ENCODE measurements around the gene REEP6. TPM values are rescaled to one million over a fixed set of nuclear protein-coding genes. Genes with fewer than 3 reads are reported as not detected.

The REEP6 gene
- total and polyA plus RNA-seq, 12 donors: 16.5 to 205 (median 115) TPM

DNA sequence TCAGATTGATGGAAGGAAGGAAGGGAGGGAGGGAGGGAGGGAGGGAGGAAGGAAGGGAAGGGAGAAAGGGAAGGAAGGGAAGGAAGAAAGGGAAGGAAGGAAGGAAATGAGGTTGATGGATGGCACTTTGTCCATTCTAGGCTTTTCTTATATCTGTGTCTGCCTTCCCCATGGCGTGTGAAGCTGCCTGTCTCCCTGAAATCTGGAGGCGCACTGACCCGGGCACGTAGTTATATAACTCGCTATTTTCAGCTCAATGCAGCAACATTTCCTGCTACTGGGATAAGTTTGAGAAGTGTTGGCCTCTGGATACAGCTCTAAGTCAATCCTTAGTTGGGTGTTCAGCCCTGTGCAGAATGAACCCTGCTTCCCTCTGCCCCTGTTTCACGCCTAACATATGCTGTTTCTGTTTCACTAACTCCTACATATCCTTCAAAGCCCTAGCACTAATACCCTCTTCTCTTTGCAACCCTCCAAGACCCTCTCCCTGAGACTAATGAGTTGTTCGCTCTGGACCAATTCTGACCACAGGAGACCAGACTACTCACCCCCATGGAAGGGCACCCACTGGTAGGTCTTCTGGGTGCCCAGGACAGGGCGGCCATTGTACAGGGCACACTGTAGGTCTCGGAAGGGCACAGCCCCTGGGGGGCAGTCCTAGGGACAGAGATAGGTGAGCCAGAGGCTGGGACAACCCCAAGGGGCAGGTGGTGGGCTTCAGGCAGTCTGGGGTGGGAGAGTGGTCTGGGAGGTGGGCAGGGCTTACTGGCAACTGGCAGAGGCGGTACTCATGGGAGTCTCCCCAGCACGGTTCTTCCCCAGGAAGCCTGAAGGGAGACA lies 18.8 kb downstream of the REEP6 start:
- peak overlapping the region in 1 of 5 donors; percentile 61 for H3K27ac ChIP-seq
- H3K9me3 ChIP-seq (replicated peaks in 1 of 3): no peaks in the 10 kb centered on the region
- WGBS, 4 donors: 46 to 65% (median 61%) methylated on average over 9 to 11 of the region's 11 CpGs
- H3K27me3 ChIP-seq: peaks cover 14% of the 10 kb centered on the region
- peaks cover 7 to 8% of the 10 kb centered on the region in 2 donors for H3K4me1 ChIP-seq (replicated peaks in 1 of 2)
- H3K36me3 ChIP-seq (replicated peaks in 1 of 2): no peaks in the 10 kb centered on the region
- no peak for DNase-seq
- TF ChIP-seq, protein P1, sequence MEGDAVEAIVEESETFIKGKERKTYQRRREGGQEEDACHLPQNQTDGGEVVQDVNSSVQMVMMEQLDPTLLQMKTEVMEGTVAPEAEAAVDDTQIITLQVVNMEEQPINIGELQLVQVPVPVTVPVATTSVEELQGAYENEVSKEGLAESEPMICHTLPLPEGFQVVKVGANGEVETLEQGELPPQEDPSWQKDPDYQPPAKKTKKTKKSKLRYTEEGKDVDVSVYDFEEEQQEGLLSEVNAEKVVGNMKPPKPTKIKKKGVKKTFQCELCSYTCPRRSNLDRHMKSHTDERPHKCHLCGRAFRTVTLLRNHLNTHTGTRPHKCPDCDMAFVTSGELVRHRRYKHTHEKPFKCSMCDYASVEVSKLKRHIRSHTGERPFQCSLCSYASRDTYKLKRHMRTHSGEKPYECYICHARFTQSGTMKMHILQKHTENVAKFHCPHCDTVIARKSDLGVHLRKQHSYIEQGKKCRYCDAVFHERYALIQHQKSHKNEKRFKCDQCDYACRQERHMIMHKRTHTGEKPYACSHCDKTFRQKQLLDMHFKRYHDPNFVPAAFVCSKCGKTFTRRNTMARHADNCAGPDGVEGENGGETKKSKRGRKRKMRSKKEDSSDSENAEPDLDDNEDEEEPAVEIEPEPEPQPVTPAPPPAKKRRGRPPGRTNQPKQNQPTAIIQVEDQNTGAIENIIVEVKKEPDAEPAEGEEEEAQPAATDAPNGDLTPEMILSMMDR (IDR thresholded peaks at IDR 0.05): no peak
- no peak for TF ChIP-seq POLR2A (IDR thresholded peaks at IDR 0.05)
- intact Hi-C loops (cut with DNase I): loop anchor here in 1 of 2 donors (10.0 kb wide), 1 partner anchor 225 kb away; the partner anchor contains the start of gene EFNA2
- H3K4me3 ChIP-seq: no peak overlapping the region

DNA sequence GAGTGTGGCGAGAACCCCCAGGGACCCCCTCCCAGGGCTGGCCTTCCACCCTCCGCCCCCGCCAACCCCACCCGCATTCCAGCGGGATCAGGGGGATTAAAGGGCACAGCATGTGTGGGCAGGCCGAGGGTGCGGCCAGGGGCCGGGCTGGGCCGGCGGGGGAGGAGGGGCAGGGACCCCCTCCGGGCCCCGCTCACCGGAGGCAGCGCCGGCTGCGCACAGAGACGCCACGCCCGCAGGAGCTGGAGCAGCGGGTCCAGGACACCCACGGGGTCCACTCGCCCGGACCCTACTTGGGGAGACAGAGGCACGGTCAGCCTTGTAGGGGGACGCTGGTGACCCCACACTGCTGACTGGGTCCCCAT lies 19.4 kb downstream of the REEP6 start:
- Histone ChIP-seq H3K27ac (peak overlapping the region in 1 of 5 donors; percentile 61), H3K4me1 (replicated peaks in 1 of 2) (peaks cover 7 to 8% of the 10 kb centered on the region in 2 donors), H3K27me3 (peaks cover 20% of the 10 kb centered on the region), H3K4me3 (no peak overlapping the region), H3K36me3 (replicated peaks in 1 of 2) (no peaks in the 10 kb centered on the region), H3K9me3 (replicated peaks in 1 of 3) (no peaks in the 10 kb centered on the region)
- TF ChIP-seq, protein P1 (IDR thresholded peaks at IDR 0.05): no peak
- no peak for TF ChIP-seq POLR2A (IDR thresholded peaks at IDR 0.05)
- intact Hi-C loops (cut with DNase I): loop anchor here in 1 of 2 donors (10.0 kb wide), 1 partner anchor 226 kb away; the partner anchor contains the start of gene EFNA2
- WGBS, 4 donors: 22 to 40% (median 26%) methylated on average over 10 to 25 of the region's 25 CpGs
- DNase-seq: no peak

DNA sequence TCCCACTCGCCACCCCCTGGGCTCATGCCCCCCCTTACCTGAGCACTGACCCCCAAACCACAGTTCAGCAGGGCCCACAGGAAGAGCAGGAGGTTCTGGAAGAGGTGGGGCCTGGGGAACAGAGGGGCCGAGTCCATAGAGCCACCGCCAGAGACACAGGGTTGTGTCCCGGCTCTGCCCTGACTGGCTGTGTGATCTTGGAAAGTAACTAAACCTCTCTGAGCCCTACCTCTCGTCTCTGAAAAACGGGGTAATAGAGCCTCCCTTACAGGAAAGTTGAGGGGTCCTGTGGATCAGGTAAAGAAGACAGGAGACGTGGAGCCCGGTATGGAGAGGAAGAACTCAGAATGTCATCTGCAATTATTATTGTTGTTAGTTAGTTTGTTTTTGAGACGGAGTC lies 19.8 kb downstream of the REEP6 start:
- TF ChIP-seq, protein P1 (IDR thresholded peaks at IDR 0.05): no peak
- no peak for TF ChIP-seq POLR2A (IDR thresholded peaks at IDR 0.05)
- Histone ChIP-seq H3K27me3 (peaks cover 22% of the 10 kb centered on the region), H3K27ac (peak overlapping the region in 1 of 5 donors; percentile 61), H3K4me3 (no peak overlapping the region), H3K36me3 (replicated peaks in 1 of 2) (no peaks in the 10 kb centered on the region), H3K4me1 (replicated peaks in 1 of 2) (peaks cover 7 to 8% of the 10 kb centered on the region in 2 donors), H3K9me3 (replicated peaks in 1 of 3) (no peaks in the 10 kb centered on the region)
- DNase-seq: no peak
- intact Hi-C loops (cut with DNase I): loop anchor here in 1 of 2 donors (10.0 kb wide), 1 partner anchor 226 kb away; the partner anchor contains the start of gene EFNA2
- WGBS, 4 donors: 39 to 52% (median 51%) methylated on average over 5 to 9 of the region's 9 CpGs

Data from adrenal gland (tissue), 12 donors.